Endodermal cell (in vitro differentiated cells): Measurements from ENCODE around the gene CEP85. TPM values are rescaled to one million over a fixed set of nuclear protein-coding genes. Genes with fewer than 3 reads are reported as not detected.
A peak's percentile ranks its signal among the peaks of the same experiment; 100 is the strongest.

Source experiments
- DNase-seq: peaks from one replicate; pipeline ENCODE4 v3.0.0-alpha.2; 2017
- H3K27ac ChIP-seq: 2 replicates; pipeline ENCODE4 v1.5.1; 2013; ENCODE audit warnings: mild to moderate bottlenecking, low read depth, low read length, moderate library complexity
- H3K27me3 ChIP-seq: 2 replicates; pipeline ENCODE4 v1.6.1; 2013; ENCODE audit warnings: mild to moderate bottlenecking, low read length, moderate library complexity; ENCODE audit not compliant: insufficient read depth, control insufficient read depth, poor library complexity, severe bottlenecking
- H3K36me3 ChIP-seq: 2 replicates; pipeline ENCODE4 v1.7.0; 2013; ENCODE audit warnings: mild to moderate bottlenecking, low read length, moderate library complexity; ENCODE audit not compliant: control insufficient read depth, insufficient read depth
- H3K4me1 ChIP-seq: one replicate; pipeline ENCODE4 v1.7.0; 2013; ENCODE audit warnings: low read length; ENCODE audit not compliant: control insufficient read depth, insufficient read depth
- H3K4me3 ChIP-seq: 2 replicates; pipeline ENCODE4 v1.5.1; 2013; ENCODE audit warnings: mild to moderate bottlenecking, low read length, moderate library complexity
- H3K9ac ChIP-seq: 2 replicates; pipeline ENCODE4 v1.6.1; 2013; ENCODE audit warnings: mild to moderate bottlenecking, low read length, moderate library complexity; ENCODE audit not compliant: poor library complexity, severe bottlenecking; ENCODE audit errors: extremely low read depth
- H3K9me3 ChIP-seq: 2 replicates; pipeline ENCODE4 v1.6.1; 2013; ENCODE audit warnings: mild to moderate bottlenecking, low read length, moderate library complexity; ENCODE audit not compliant: control insufficient read depth
- H3K27ac Mint-ChIP-seq: 2 replicates; pipeline ENCODE4 v1.8.0; 2020; ENCODE audit warnings: mixed read lengths
- H3K27me3 Mint-ChIP-seq: 2 replicates; pipeline ENCODE4 v1.8.0; 2021; ENCODE audit warnings: mild to moderate bottlenecking, mixed read lengths; ENCODE audit not compliant: insufficient read depth
- H3K36me3 Mint-ChIP-seq: 2 replicates; pipeline ENCODE4 v1.8.0; 2020; ENCODE audit warnings: low read depth, mixed read lengths
- H3K4me1 Mint-ChIP-seq: 2 replicates; pipeline ENCODE4 v1.8.0; 2020; ENCODE audit warnings: mixed read lengths
- H3K4me3 Mint-ChIP-seq: 2 replicates; pipeline ENCODE4 v1.8.0; 2020; ENCODE audit warnings: mild to moderate bottlenecking, moderate library complexity, mixed read lengths
- H3K9me3 Mint-ChIP-seq: 2 replicates; pipeline ENCODE4 v1.8.0; 2020; ENCODE audit warnings: mild to moderate bottlenecking, mixed read lengths
- CTCF ChIP-seq: fragments of 200-600 bp; sonication (generic); conservative IDR thresholded peaks from 2 replicates; pipeline ENCODE4 v1.5.0; 2021; ENCODE audit warnings: antibody characterized with exemption, mild to moderate bottlenecking
- WGBS, 2 experiments: methylation state at CpG; one replicate each; pipeline versions ENCODE4 v1.1.5 to v1.1.7; 2013; ENCODE audit warnings: missing lambda C conversion rate in 2 of 2, mixed read lengths in 1 of 2; ENCODE audit not compliant: insufficient coverage in 1 of 2, insufficient read length in 1 of 2; 5-methylcytosine and 5-hydroxymethylcytosine counted together
- long read RNA-seq, 4 experiments: library from polyadenylated mRNA in 2 of 4; library from RNA in 1 of 4; library from capped mRNA in 1 of 4; stranded (forward) in 3 of 4; unstranded in 1 of 4; transcript quantifications; one replicate each; pipeline ENCODE4 v2.0.0, GENCODE V29; 2020 to 2021; ENCODE audit warnings: inconsistent platforms in 1 of 4
- polyA plus RNA-seq, 2 experiments: library from polyadenylated mRNA; stranded (reverse); fragments of 50-300 nt; gene quantifications; one replicate each; pipeline ENCODE4 v1.2.3, GENCODE V29; 2013
- total RNA-seq, 2 donors: library from RNA; stranded (reverse); fragmentation: NEBNext Ultra II Directional in 1 of 2; extraction: Animal tissue kit (Norgen Biotek cat#: 25700) in 1 of 2; gene quantifications; 2 replicates in 1 of 2; 3 replicates in 1 of 2; pipeline ENCODE4 v1.2.1, GENCODE V29; 2021

The CEP85 gene
- 10 to 100 TPM; 25.6 to 43.6 TPM for total RNA-seq
- 35.5 TPM for polyA plus RNA-seq (2013, experiment 1 of 2)
- polyA plus RNA-seq (2013, experiment 2 of 2): 29.0 TPM
- long read RNA-seq, experiment 1, partial matches to known transcripts: 9 of 12 reads
- long read RNA-seq, experiment 1, other reads (novel, unspliced or antisense): 3 of 12 reads
- long read RNA-seq, experiment 2, transcript CEP85-201 (14 exons, 3,935 nt): minor isoform, 13 of 81 reads
- long read RNA-seq, experiment 2, transcript CEP85-202 (14 exons, 3,922 nt): major isoform, 48 of 81 reads
- long read RNA-seq, experiment 2, partial matches to known transcripts: 8 of 81 reads
- long read RNA-seq, experiment 2, other reads (novel, unspliced or antisense): 12 of 81 reads
- long read RNA-seq, experiment 3, transcript CEP85-202 (14 exons, 3,922 nt): major isoform, 35 of 88 reads
- long read RNA-seq, experiment 3, transcript CEP85-201 (14 exons, 3,935 nt): minor isoform, 12 of 88 reads
- long read RNA-seq, experiment 3, partial matches to known transcripts: 27 of 88 reads
- long read RNA-seq, experiment 3, other reads (novel, unspliced or antisense): 14 of 88 reads
- long read RNA-seq, experiment 4, partial matches to known transcripts: 1 of 2 reads
- long read RNA-seq, experiment 4, other reads (novel, unspliced or antisense): 1 of 2 reads

GRCh38 chr1:26233903-26234643 is at the start of gene CEP85:
Gene CEP85 (plus strand): TSS chr1:26234200. CDS start chr1:26239784, 5,584 bp downstream.
- Histone ChIP-seq H3K4me3 (peak within 1 kb of the TSS; percentile 96), H3K36me3 (peaks cover 5% of the 10 kb centered on the region), H3K27ac (peak within 1 kb of the TSS; percentile 66), H3K9me3 (peaks cover 8% of the 10 kb centered on the region), H3K9ac (peak within 1 kb of the TSS; percentile 74), H3K4me1 (no peaks in the 10 kb centered on the region), H3K27me3 (no peaks in the 10 kb centered on the region)
- Mint-ChIP-seq H3K27ac (peak within 1 kb of the TSS; percentile 96), H3K27me3 (no peaks in the 10 kb centered on the region), H3K4me3 (peak within 1 kb of the TSS; percentile 92), H3K9me3 (no peaks in the 10 kb centered on the region), H3K36me3 (peaks cover 16% of the 10 kb centered on the region), H3K4me1 (peaks cover 7% of the 10 kb centered on the region)
- DNase-seq: peak; percentile 100
- WGBS, 2 experiments: 0% methylated on average over 37 to 73 of the region's 73 CpGs
- TF ChIP-seq CTCF: peak; percentile 94

GRCh38 chr1:26184883-26185282 is 49.1 kb upstream of the CEP85 start:
- H3K4me3 Mint-ChIP-seq: no peak overlapping the region
- H3K9ac ChIP-seq: no peak overlapping the region
- no peak for DNase-seq
- H3K36me3 Mint-ChIP-seq: peaks cover 53% of the 10 kb centered on the region
- H3K4me1 Mint-ChIP-seq: no peaks in the 10 kb centered on the region
- H3K27ac Mint-ChIP-seq: no peak overlapping the region
- H3K36me3 ChIP-seq: peaks cover 9% of the 10 kb centered on the region
- no peaks in the 10 kb centered on the region for H3K27me3 ChIP-seq
- no peaks in the 10 kb centered on the region for H3K9me3 Mint-ChIP-seq
- TF ChIP-seq CTCF: no peak
- no peak overlapping the region for H3K27ac ChIP-seq
- 92 to 96% methylated on average over 10 to 21 of the region's 21 CpGs for WGBS, 2 experiments
- no peaks in the 10 kb centered on the region for H3K9me3 ChIP-seq
- no peaks in the 10 kb centered on the region for H3K4me1 ChIP-seq
- H3K27me3 Mint-ChIP-seq: no peaks in the 10 kb centered on the region
- H3K4me3 ChIP-seq: no peak overlapping the region

GRCh38 chr1:26187882-26188281 is 46.1 kb upstream of the CEP85 start:
- no peak for DNase-seq
- H3K27me3 ChIP-seq: no peaks in the 10 kb centered on the region
- Mint-ChIP-seq H3K36me3 (peaks cover 36% of the 10 kb centered on the region), H3K4me1 (peaks cover 6% of the 10 kb centered on the region), H3K27ac (no peak overlapping the region), H3K4me3 (no peak overlapping the region), H3K27me3 (peaks cover 2% of the 10 kb centered on the region), H3K9me3 (no peaks in the 10 kb centered on the region)
- no peaks in the 10 kb centered on the region for H3K9me3 ChIP-seq
- H3K4me3 ChIP-seq: no peak overlapping the region
- no peak overlapping the region for H3K27ac ChIP-seq
- TF ChIP-seq CTCF: no peak
- H3K36me3 ChIP-seq: peaks cover 5% of the 10 kb centered on the region
- H3K9ac ChIP-seq: no peak overlapping the region
- 98 to 100% methylated on average over 2 to 6 of the region's 6 CpGs for WGBS, 2 experiments
- H3K4me1 ChIP-seq: no peaks in the 10 kb centered on the region
